Sigmoid colon (tissue), 3 donors: ENCODE measurements around the gene GGACT.

Experiments
- CTCF ChIP-seq, 4 experiments: fragments of 450-650 bp in 3 of 4; fragments of 200-600 bp in 1 of 4; IDR thresholded peaks; one replicate each; pipeline ENCODE4 v1.5.1; 2016 to 2019; ENCODE audit warnings: antibody characterized with exemption in 4 of 4, mild to moderate bottlenecking in 3 of 4, moderate library complexity in 2 of 4
- POLR2A ChIP-seq, 2 donors: fragments of 450-650 bp; IDR thresholded peaks; one replicate each; pipeline ENCODE4 v1.6.1; 2016; ENCODE audit warnings: antibody characterized with exemption in 2 of 2, mild to moderate bottlenecking in 2 of 2, moderate library complexity in 2 of 2

DNA sequence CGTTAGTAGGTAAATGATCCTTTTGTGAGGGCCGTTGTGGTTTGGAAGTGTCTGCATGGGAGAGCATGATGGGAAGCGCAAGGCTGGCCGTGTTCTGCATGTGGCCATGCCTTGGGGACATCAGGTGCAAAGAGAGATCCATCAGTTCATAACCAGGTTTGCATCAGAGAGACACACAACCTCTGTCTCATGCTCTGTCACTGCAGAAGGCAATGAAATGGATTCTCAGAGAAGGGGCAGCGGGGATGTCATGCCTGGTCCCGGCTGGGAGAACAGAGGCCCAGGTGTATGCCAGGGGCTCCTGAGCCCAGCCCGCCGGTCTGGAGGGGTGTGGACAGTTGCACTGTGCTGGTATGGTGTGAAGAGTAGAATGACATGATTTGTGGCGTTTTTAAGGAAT, 60.2 kb downstream of the GGACT start:
- no peak for TF ChIP-seq POLR2A (IDR thresholded peaks at IDR 0.05)
- TF ChIP-seq CTCF (IDR thresholded peaks at IDR 0.05): no peak
